Measurements from ENCODE around the gene DDX10. TPM values are rescaled to one million over a fixed set of nuclear protein-coding genes. Genes with fewer than 3 reads are reported as not detected.

DDX10 gene
- polyA plus RNA-seq, 1 of the 3 experiments (the other 2 are of a cell fraction), result 35.8 TPM

DNA sequence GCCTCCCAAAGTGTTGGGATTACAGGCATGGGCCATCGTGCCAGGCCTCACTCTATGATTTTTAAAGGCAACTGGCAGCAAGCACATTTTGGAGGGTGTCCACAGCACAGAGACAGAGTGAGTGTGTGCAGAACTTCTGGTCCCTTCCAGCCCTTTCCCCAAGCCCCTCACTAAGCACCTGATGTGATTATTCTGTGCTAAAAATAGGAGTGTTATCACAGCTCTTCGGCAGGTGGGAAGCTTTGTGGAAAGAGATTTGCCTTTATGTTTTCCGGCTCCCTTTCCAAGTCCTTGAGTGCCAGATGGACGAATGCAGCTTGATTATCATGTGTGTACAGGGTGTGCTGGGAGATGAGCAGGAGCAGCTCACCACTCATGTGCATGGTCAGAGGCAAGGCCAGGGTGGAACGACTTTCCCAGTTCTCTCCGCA, 310.8 kb downstream of the DDX10 start (continued):
- TF ChIP-seq SIN3A (IDR thresholded peaks at IDR 0.05; ENCODE audit: borderline replicate concordance, low read depth, low read length), result no peak
- TF ChIP-seq ELF1 (IDR thresholded peaks at IDR 0.05), result no peak
- TF ChIP-seq EZH2phosphoT487 (IDR thresholded peaks at IDR 0.05; ENCODE audit: borderline replicate concordance, low read depth), result no peak
- no peak for TF ChIP-seq FOXJ3 (CRISPR knock-in tag; IDR thresholded peaks at IDR 0.05)

DNA sequence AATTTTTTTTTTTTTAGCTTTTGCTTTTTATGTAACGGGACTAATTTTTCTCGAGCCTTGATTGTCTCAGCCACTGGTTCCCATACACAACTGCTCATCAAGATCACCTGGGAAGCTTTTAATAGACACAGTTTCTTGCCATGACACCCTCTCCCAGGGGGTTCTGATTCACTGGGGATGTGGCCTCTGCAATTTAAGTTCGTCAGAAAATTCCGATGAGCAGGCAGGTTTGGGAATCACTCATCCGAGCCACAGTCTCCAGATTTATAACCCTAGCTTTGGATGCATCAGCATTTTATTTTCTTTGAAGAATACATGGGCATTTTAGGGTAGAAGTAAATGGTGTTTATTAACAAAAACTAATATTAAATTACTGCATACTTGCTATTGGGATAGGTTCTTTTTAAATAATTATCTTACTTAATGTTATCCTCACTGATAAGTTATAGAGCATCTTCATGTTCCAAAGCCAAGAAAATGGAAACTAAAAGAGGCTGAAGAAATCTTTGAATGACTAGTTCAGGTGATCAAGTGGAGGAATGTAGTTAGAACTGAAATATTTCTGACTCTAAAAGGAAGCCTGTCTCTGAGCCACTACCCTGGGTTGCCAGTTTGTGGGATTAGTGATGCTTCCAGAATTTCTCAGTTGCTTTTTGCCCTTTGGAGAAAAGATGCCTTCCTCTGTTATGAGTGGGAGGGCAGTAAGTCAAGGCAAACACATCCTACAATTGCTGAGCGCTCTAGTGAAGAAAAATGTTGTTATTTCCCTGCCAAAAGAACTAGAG, 319.0 kb downstream of the DDX10 start:
- 78% methylated on average over 6 of the region's 6 CpGs for WGBS (ENCODE audit: low lambda C conversion rate)
- peaks cover 16 to 25% of the 10 kb centered on the region in 2 experiments for H3K4me1 ChIP-seq (ENCODE audit: control insufficient read depth in 1 of 2, insufficient read depth in 2 of 2, low read depth in 1 of 2, low read length in 1 of 2)
- H3K27me3 ChIP-seq (ENCODE audit: insufficient read depth), result no peaks in the 10 kb centered on the region
- no peak for DNase-seq
- ChIA-PET CTCF (interaction anchor here (1.6 kb wide), 1 partner anchor 16 kb away, joined by 4 read pairs; no protein-coding TSS in a partner anchor), POLR2A (no interaction called here)
- TF ChIP-seq SMC3 (IDR thresholded peaks at IDR 0.05; ENCODE audit: low read depth, low read length) (no peak), TEAD4 (IDR thresholded peaks at IDR 0.05; ENCODE audit: borderline replicate concordance, insufficient read depth) (no peak), GATA2 (CRISPR knock-in tag; IDR thresholded peaks at IDR 0.05) (no peak)
- TF ChIP-seq, protein P1, sequence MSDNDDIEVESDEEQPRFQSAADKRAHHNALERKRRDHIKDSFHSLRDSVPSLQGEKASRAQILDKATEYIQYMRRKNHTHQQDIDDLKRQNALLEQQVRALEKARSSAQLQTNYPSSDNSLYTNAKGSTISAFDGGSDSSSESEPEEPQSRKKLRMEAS (IDR thresholded peaks at IDR 0.05; ENCODE audit: low read depth), result no peak
- TF ChIP-seq, protein P2, sequence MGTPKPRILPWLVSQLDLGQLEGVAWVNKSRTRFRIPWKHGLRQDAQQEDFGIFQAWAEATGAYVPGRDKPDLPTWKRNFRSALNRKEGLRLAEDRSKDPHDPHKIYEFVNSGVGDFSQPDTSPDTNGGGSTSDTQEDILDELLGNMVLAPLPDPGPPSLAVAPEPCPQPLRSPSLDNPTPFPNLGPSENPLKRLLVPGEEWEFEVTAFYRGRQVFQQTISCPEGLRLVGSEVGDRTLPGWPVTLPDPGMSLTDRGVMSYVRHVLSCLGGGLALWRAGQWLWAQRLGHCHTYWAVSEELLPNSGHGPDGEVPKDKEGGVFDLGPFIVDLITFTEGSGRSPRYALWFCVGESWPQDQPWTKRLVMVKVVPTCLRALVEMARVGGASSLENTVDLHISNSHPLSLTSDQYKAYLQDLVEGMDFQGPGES (IDR thresholded peaks at IDR 0.05; ENCODE audit: low read depth, low read length), result no peak
- H3K9me2 ChIP-seq, result no peaks in the 10 kb centered on the region
- no peaks in the 10 kb centered on the region for H3K79me2 ChIP-seq (ENCODE audit: insufficient read depth)
- H3K4me3 ChIP-seq (ENCODE audit: low read depth in 2 of 2, low read length in 1 of 2), result no peak overlapping the region
- peaks cover 23% of the 10 kb centered on the region for H3F3A ChIP-seq (replicated peaks; ENCODE audit: insufficient read depth)
- H3K9ac ChIP-seq, result no peak overlapping the region
- peak overlapping the region; percentile 53; the same call in 1 of the 2 replicates for H2AFZ ChIP-seq (ENCODE audit: low read depth)
- no peak overlapping the region for H3K4me2 ChIP-seq
- no peaks in the 10 kb centered on the region for H3K36me3 ChIP-seq (replicated peaks in 1 of 2; ENCODE audit: control insufficient read depth in 1 of 2, insufficient read depth in 2 of 2, low read length in 1 of 2)
- H3K9me3 ChIP-seq, result no peaks in the 10 kb centered on the region
- H3K27ac ChIP-seq (ENCODE audit: low read depth in 2 of 2, low read length in 1 of 2), result peak overlapping the region in 1 of 2 experiments; percentile 24; a peak in 1 of 4 replicates
- H4K20me1 ChIP-seq (ENCODE audit: insufficient read depth), result no peaks in the 10 kb centered on the region

DNA sequence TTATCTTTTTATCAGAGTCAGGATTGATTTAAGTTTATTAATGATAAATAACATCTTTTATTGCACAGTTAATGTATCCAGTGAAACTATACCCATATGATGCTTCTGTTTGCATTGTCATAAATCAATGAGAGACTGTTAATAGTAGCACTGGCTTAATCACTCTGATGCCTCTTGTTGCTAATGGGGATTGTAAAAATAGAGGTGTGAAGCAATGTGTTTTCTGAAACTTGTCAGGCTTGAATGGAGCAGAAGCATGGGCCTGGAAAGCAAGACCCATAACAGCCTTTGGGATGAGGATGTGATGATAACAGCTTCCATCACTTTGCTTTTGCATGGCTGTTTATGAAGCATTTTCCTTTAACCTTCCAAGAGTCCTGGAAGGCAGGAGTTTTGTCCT, 319.7 kb downstream of the DDX10 start:
- ChIA-PET CTCF (interaction anchor here (1.6 kb wide), 1 partner anchor 17 kb away, joined by 4 read pairs; no protein-coding TSS in a partner anchor), POLR2A (no interaction called here)
- no peaks in the 10 kb centered on the region for H3K36me3 ChIP-seq (replicated peaks in 1 of 2; ENCODE audit: control insufficient read depth in 1 of 2, insufficient read depth in 2 of 2, low read length in 1 of 2)
- H4K20me1 ChIP-seq (ENCODE audit: insufficient read depth), result no peaks in the 10 kb centered on the region
- H3K27me3 ChIP-seq (ENCODE audit: insufficient read depth), result no peaks in the 10 kb centered on the region
- peaks cover 16 to 25% of the 10 kb centered on the region in 2 experiments for H3K4me1 ChIP-seq (ENCODE audit: control insufficient read depth in 1 of 2, insufficient read depth in 2 of 2, low read depth in 1 of 2, low read length in 1 of 2)
- peak overlapping the region in 1 of 2 experiments; percentile 24; a peak in 1 of 4 replicates for H3K27ac ChIP-seq (ENCODE audit: low read depth in 2 of 2, low read length in 1 of 2)
- no peaks in the 10 kb centered on the region for H3K9me2 ChIP-seq
- H3F3A ChIP-seq (replicated peaks; ENCODE audit: insufficient read depth), result peaks cover 23% of the 10 kb centered on the region
- no peaks in the 10 kb centered on the region for H3K79me2 ChIP-seq (ENCODE audit: insufficient read depth)
- DNase-seq, result no peak
- H3K4me2 ChIP-seq, result 0 out of 2 replicates have a peak overlapping the region, but pooled peaks have one; percentile 54
- no peak overlapping the region for H3K9ac ChIP-seq
- no peaks in the 10 kb centered on the region for H3K9me3 ChIP-seq
- H3K4me3 ChIP-seq (ENCODE audit: low read depth in 2 of 2, low read length in 1 of 2), result no peak overlapping the region
- peak overlapping the region; percentile 53 for H2AFZ ChIP-seq (ENCODE audit: low read depth)
- no peak for TF ChIP-seq NRF1 (IDR thresholded peaks at IDR 0.05; ENCODE audit: low read depth, low read length)
- no peak for TF ChIP-seq TCF12 (IDR thresholded peaks at IDR 0.05)
- no peak for TF ChIP-seq MXI1 (IDR thresholded peaks at IDR 0.05; ENCODE audit: low read depth, low read length)
- no peak for TF ChIP-seq TAF1 (IDR thresholded peaks at IDR 0.05; ENCODE audit: borderline replicate concordance, low read depth, low read length)
- TF ChIP-seq RCOR1 (IDR thresholded peaks at IDR 0.05; ENCODE audit: low read length), result no peak
- no peak for TF ChIP-seq POLR2AphosphoS5 (IDR thresholded peaks at IDR 0.05; ENCODE audit: low read depth, low read length)
- TF ChIP-seq, protein P3, sequence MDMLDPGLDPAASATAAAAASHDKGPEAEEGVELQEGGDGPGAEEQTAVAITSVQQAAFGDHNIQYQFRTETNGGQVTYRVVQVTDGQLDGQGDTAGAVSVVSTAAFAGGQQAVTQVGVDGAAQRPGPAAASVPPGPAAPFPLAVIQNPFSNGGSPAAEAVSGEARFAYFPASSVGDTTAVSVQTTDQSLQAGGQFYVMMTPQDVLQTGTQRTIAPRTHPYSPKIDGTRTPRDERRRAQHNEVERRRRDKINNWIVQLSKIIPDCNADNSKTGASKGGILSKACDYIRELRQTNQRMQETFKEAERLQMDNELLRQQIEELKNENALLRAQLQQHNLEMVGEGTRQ (IDR thresholded peaks at IDR 0.05; ENCODE audit: borderline replicate concordance, low read depth, low read length), result no peak
- TF ChIP-seq RXRA (IDR thresholded peaks at IDR 0.05; ENCODE audit: borderline replicate concordance, low read depth), result no peak
- TF ChIP-seq RAD21 (IDR thresholded peaks at IDR 0.05; ENCODE audit: low read length), result no peak
- TF ChIP-seq, protein P4, sequence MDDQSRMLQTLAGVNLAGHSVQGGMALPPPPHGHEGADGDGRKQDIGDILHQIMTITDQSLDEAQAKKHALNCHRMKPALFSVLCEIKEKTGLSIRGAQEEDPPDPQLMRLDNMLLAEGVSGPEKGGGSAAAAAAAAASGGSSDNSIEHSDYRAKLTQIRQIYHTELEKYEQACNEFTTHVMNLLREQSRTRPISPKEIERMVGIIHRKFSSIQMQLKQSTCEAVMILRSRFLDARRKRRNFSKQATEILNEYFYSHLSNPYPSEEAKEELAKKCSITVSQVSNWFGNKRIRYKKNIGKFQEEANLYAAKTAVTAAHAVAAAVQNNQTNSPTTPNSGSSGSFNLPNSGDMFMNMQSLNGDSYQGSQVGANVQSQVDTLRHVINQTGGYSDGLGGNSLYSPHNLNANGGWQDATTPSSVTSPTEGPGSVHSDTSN (IDR thresholded peaks at IDR 0.05), result no peak
- TF ChIP-seq GABPA (IDR thresholded peaks at IDR 0.05; ENCODE audit: low read depth), result no peak
- TF ChIP-seq EZH2phosphoT487 (IDR thresholded peaks at IDR 0.05; ENCODE audit: borderline replicate concordance, low read depth), result no peak
- TF ChIP-seq, protein P5, sequence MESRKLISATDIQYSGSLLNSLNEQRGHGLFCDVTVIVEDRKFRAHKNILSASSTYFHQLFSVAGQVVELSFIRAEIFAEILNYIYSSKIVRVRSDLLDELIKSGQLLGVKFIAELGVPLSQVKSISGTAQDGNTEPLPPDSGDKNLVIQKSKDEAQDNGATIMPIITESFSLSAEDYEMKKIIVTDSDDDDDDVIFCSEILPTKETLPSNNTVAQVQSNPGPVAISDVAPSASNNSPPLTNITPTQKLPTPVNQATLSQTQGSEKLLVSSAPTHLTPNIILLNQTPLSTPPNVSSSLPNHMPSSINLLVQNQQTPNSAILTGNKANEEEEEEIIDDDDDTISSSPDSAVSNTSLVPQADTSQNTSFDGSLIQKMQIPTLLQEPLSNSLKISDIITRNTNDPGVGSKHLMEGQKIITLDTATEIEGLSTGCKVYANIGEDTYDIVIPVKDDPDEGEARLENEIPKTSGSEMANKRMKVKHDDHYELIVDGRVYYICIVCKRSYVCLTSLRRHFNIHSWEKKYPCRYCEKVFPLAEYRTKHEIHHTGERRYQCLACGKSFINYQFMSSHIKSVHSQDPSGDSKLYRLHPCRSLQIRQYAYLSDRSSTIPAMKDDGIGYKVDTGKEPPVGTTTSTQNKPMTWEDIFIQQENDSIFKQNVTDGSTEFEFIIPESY (IDR thresholded peaks at IDR 0.05; ENCODE audit: borderline replicate concordance, low read depth), result no peak

Data from SK-N-SH (cell line).